Right atrium auricular region (tissue), 2 donors: Measurements from ENCODE around the gene PRR4. TPM values are rescaled to one million over a fixed set of nuclear protein-coding genes. Genes with fewer than 3 reads are reported as not detected.

Experiments
- DNase-seq: peaks from one replicate; pipeline ENCODE4 v3.0.0-alpha.2; 2019; ENCODE audit warnings: low spot score
- H3K27ac ChIP-seq, 2 donors: fragments of 200-600 bp; sonication (generic); 1 replicate in 1 of 2; 2 replicates in 1 of 2; pipeline ENCODE4 v1.5.1; 2016 to 2019
- H3K27me3 ChIP-seq, 2 donors: fragments of 200-600 bp; sonication (generic); one replicate each; pipeline versions ENCODE4 v1.5.1 to v1.6.0; 2017 to 2019
- H3K36me3 ChIP-seq: fragments of 200-600 bp; sonication (generic); one replicate; pipeline ENCODE4 v1.5.1; 2016
- H3K4me1 ChIP-seq, 2 donors: fragments of 200-600 bp; sonication (generic); one replicate each; pipeline versions ENCODE4 v1.5.1 to v1.6.0; 2017 to 2019
- H3K4me3 ChIP-seq, 2 donors: fragments of 200-600 bp; sonication (generic); 1 replicate in 1 of 2; 2 replicates in 1 of 2; pipeline ENCODE4 v1.5.1; 2017 to 2019; ENCODE audit warnings: mild to moderate bottlenecking in 1 of 2, moderate library complexity in 1 of 2
- H3K9me3 ChIP-seq, 2 donors: fragments of 200-600 bp; sonication (generic); one replicate each; pipeline ENCODE4 v1.5.1; 2019
- CTCF ChIP-seq, 2 donors: fragments of 200-600 bp; sonication (generic); IDR thresholded peaks; one replicate each; pipeline ENCODE4 v1.5.1; 2019; ENCODE audit warnings: antibody characterized with exemption in 2 of 2
- total RNA-seq, 2 donors: library from RNA; depleted of rRNA; stranded (reverse); fragments of >200 nt; gene quantifications; one replicate each; pipeline ENCODE4 v1.1.0, GENCODE V29; 2016

The PRR4 gene
- total RNA-seq, 2 donors from 2014 or later = 1.6 TPM; not detected in 1

- H3K9me3 ChIP-seq = peaks cover 0 to 10% of the 10 kb centered on the region in 2 donors
- H3K4me3 ChIP-seq = no peak overlapping the region
- TF ChIP-seq CTCF (IDR thresholded peaks at IDR 0.05) = peak in 1 of 2 donors; percentile 14
- no peak overlapping the region for H3K27ac ChIP-seq
- no peaks in the 10 kb centered on the region for H3K4me1 ChIP-seq
- no peak for DNase-seq
- H3K27me3 ChIP-seq = no peaks in the 10 kb centered on the region
- H3K36me3 ChIP-seq = no peaks in the 10 kb centered on the region
These were observed 18.1 kb upstream of the PRR4 start for GRCh38 chr12:10867381-10867780.

- Histone ChIP-seq H3K4me1 (no peaks in the 10 kb centered on the region), H3K36me3 (peaks cover 3% of the 10 kb centered on the region)
These were observed 14.4 kb upstream of the PRR4 start for GRCh38 chr12:10863512-10864218.

GRCh38 chr12:10861366-10861765, 12.1 kb upstream of the PRR4 start:
- Histone ChIP-seq H3K27ac (no peak overlapping the region), H3K27me3 (no peaks in the 10 kb centered on the region), H3K4me3 (no peak overlapping the region), H3K9me3 (peaks cover 0 to 20% of the 10 kb centered on the region in 2 donors), H3K36me3 (peaks cover 9% of the 10 kb centered on the region), H3K4me1 (no peaks in the 10 kb centered on the region)
- TF ChIP-seq CTCF (IDR thresholded peaks at IDR 0.05) = no peak
- DNase-seq = no peak

More at GRCh38 chr12:10863512-10864218, 14.4 kb upstream of the PRR4 start:
- no peaks in the 10 kb centered on the region for H3K27me3 ChIP-seq
- H3K4me3 ChIP-seq = no peak overlapping the region
- no peak overlapping the region for H3K27ac ChIP-seq
- H3K9me3 ChIP-seq = peaks cover 0 to 20% of the 10 kb centered on the region in 2 donors
- no peak for DNase-seq
- no peak for TF ChIP-seq CTCF (IDR thresholded peaks at IDR 0.05)

GRCh38 chr12:10855807-10856206, 6.5 kb upstream of the PRR4 start:
- no peaks in the 10 kb centered on the region for H3K4me1 ChIP-seq
- DNase-seq = no peak

GRCh38 chr12:10853776-10854175, 4.5 kb upstream of the PRR4 start:
- Histone ChIP-seq H3K27me3 (no peaks in the 10 kb centered on the region), H3K4me3 (no peak overlapping the region), H3K4me1 (no peaks in the 10 kb centered on the region), H3K27ac (no peak overlapping the region), H3K36me3 (peaks cover 12% of the 10 kb centered on the region), H3K9me3 (peaks cover 0 to 5% of the 10 kb centered on the region in 2 donors)
- no peak for DNase-seq
- no peak for TF ChIP-seq CTCF (IDR thresholded peaks at IDR 0.05)

More at GRCh38 chr12:10855807-10856206, 6.5 kb upstream of the PRR4 start:
- Histone ChIP-seq H3K36me3 (peaks cover 14% of the 10 kb centered on the region), H3K9me3 (peaks cover 0 to 5% of the 10 kb centered on the region in 2 donors), H3K4me3 (no peak overlapping the region), H3K27me3 (no peaks in the 10 kb centered on the region), H3K27ac (no peak overlapping the region)
- no peak for TF ChIP-seq CTCF (IDR thresholded peaks at IDR 0.05)
